Stromal cell of bone marrow (primary cell): ENCODE results near the gene GPX3.
A peak's percentile ranks its signal among the peaks of the same experiment; 100 is the strongest.

ENCODE experiments used
- DNase-seq: peaks from one replicate; pipeline ENCODE4 v3.0.0-alpha.2; 2012; ENCODE audit warnings: low read depth

Gene GPX3, protein sequence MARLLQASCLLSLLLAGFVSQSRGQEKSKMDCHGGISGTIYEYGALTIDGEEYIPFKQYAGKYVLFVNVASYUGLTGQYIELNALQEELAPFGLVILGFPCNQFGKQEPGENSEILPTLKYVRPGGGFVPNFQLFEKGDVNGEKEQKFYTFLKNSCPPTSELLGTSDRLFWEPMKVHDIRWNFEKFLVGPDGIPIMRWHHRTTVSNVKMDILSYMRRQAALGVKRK

GRCh38 chr5:151020304-151021110 lies at the start of gene GPX3:
Gene GPX3 (plus strand): TSS chr5:151020591. CDS start chr5:151020655, 64 bp downstream.
- DNase-seq, result no peak

DNA sequence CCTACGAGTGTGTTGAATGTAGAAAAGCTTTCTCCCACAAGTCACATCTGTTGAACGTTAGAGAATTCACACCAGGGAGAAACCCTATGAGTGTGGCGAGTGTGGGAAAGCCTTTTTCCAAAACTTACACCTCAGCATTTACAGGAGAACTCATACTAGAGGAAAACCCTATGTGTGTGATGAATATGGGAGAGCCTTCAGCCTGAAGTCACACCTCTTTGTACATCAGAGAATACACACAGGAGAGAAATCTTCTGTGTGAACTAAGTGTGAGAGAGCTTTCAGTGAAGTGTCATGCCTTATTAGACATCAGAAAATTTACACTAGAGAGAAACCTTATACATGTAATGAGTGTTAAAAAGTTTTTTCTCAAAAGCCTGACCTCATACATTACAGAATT lies 41.8 kb upstream of the GPX3 start:
- DNase-seq, result no peak

GRCh38 chr5:150987746-150988145 lies 32.6 kb upstream of the GPX3 start:
- DNase-seq, result no peak

GRCh38 chr5:150989695-150990094 lies 30.7 kb upstream of the GPX3 start:
- no peak for DNase-seq

- no peak for DNase-seq
Observed at GRCh38 chr5:150992705-150993104, 27.7 kb upstream of the GPX3 start.

- no peak for DNase-seq
Observed at GRCh38 chr5:150993422-150993821, 27.0 kb upstream of the GPX3 start.

- DNase-seq, result no peak
Observed at GRCh38 chr5:150993826-150994412, 26.5 kb upstream of the GPX3 start.

DNA sequence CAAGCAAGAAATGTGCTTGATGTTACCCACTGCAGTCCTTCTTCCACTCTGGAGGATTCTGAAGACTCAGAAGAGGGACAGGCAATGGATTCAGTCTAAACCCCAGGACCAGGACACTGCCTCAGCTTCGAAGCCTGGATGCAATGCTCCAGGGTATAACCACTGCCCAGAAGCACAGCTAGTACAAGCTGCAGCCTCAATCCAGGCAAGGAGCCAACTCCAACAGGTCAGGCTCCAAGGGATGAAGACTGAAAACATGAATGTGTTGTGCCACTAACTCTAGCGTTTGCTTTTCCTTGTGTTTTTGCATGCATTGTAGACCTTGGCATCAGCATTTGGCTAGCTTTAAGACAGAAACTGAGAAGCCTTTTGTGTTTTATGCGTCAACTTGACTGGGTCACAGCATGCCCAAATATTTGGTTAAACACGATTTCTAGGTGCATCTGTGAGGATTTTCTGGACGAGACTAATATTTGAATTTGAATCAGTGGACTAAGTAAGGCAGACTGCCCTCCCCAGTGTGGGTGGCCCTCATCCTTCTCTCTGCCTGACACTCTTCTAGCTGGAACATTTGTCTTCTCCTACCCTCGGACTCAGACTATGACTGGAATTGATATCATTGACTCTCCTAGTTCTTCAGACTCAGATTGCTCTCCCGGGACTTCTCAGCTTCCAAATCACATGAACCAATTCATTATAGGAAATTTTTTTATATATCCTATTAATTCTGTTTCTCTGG lies 20.5 kb upstream of the GPX3 start:
- peak; percentile 44 for DNase-seq

GRCh38 chr5:151001436-151001835 lies 19.0 kb upstream of the GPX3 start:
- no peak for DNase-seq

DNA sequence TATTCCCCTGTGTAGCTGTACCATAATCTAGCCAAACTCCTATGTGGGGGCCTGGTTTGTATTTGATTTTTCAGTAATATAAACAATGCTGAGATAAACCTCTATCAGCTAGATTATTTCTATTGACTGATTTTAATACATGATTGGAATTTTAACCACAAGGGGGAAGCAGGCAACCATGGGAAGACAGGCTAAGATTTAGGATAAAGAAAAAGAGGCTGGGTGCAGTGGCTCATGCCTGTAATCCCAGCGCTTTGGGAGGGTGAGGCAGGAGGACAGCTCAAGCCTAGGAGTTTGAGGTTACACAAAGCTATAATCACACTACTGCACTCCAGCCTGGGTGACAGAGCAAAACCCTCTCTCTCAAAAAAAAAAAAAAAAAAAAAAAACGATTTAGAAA lies 18.1 kb upstream of the GPX3 start:
- DNase-seq, result peak; percentile 43

DNA sequence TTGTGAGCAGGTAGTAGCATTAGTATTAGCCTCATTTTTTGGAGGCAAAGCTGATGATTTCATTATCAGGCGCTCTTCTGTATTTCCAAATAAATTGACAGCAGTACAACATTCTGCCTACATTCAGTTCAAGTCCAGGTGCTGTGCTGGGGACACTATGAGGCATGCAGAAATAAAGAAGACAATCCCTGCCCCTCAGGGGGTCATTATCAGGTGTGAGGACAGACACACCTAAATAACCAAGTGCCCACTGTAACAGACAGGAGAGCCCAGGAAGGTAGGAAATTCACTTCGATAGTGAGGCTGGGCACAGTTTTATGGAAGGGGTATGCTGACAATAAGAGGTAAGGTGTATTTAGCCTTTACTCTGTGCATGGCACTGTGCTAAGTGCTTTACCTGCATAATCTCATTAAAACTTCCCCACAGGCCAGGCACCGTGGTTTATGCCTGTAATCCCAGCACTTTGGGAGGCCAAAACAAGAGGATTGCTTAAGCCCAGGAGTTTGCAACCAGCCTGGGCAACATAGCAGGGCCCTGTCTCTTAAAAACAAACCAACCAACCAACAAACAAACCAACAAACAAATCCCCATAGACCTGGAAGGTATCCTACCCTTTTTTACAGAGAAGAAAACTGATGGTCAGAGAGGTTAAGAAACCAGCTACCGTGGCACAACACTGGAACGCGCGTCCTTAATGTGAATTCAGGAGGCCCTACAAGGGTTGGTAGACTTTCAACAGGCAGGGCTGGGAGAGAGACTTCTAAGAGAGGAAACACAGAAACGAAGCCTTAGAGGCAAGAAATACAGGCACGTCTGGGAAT lies 17.5 kb upstream of the GPX3 start:
- DNase-seq, result no peak

DNA sequence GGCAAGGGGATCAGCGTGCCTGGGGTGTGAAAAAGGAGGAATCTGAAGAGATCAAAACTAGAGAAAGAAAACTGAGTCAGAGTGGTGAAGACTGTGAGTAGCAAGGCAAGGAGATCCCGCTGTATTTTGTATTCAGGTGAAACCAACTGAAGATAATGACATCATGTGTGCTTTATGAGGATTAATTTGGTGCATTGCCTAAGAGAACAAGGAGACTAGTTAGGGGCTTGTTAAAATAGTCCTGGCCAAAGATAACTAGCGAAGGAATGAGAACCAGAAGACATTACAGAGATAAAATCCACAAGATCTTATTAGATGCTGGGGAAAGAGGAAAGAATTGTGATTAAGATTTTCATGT lies 16.9 kb upstream of the GPX3 start:
- DNase-seq, result no peak

- no peak for DNase-seq
Observed at GRCh38 chr5:151004499-151004898, 15.9 kb upstream of the GPX3 start.

DNA sequence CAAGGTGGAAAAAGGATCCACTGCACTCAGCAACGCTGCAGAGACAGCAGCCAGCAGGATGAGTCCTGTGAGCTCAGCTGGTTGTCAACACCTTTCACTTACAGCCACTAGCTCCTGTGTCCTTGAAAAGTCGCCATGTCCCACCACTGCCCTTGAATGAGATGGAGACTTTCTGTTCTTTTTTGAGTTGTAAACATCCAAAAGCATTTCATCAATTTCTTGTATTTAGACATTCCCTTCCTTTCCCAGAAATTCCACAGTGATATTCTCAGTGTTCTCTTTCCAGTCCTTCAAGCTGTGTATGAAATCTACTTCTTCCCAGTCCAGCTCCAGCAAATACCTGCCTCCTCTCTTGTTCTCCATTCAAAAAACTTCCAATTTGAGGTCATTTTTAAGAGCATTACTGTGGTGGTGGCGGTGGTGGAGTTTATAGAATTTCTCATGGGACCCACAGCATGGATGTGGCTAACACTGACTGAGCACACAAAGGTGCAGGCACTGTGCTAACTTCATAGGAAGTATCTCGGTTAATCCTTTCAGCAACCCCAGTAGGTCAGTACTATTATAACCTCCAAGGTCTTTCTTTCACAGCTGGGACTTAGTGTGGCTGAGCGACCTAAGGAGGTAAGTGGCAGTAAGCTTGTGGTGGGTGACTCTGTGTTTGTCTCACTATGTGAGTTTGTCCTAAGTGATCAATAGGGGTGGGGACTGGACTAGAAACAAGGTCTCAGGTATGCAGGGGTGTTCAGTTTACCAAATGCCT lies 15.0 kb upstream of the GPX3 start:
- no peak for DNase-seq

GRCh38 chr5:151005950-151006576 lies 14.3 kb upstream of the GPX3 start:
- peak; percentile 68 for DNase-seq

DNA sequence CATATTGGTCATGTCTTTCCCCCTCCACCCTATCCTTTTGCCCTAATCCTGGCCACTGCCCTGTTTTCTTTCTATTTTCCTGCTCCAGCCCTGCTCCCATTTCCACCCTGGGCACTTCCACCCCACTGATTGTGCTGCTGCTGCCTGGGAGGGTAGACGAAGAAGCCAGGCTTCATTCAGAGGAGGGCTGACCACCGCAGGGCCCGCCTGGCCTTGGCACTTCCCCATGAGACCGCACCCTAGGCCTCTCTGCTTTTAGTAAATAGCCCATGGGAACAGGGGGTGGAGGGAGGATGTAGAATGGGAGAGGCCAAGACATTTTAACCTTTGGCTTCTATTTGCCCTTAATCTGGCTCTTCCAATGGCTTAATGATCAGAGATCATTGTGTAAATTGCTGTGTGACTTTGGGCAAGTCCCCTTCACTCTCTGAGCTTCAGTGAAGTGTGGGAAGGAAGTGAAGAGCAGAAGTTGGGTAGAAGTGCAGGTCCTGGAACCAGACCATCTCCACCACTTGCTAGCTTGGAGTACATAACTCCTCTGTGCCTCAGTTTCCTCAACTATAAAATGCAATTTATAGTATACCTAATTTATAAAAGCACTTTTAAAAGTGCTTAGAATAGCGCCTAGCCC lies 13.6 kb upstream of the GPX3 start:
- DNase-seq, result no peak

DNA sequence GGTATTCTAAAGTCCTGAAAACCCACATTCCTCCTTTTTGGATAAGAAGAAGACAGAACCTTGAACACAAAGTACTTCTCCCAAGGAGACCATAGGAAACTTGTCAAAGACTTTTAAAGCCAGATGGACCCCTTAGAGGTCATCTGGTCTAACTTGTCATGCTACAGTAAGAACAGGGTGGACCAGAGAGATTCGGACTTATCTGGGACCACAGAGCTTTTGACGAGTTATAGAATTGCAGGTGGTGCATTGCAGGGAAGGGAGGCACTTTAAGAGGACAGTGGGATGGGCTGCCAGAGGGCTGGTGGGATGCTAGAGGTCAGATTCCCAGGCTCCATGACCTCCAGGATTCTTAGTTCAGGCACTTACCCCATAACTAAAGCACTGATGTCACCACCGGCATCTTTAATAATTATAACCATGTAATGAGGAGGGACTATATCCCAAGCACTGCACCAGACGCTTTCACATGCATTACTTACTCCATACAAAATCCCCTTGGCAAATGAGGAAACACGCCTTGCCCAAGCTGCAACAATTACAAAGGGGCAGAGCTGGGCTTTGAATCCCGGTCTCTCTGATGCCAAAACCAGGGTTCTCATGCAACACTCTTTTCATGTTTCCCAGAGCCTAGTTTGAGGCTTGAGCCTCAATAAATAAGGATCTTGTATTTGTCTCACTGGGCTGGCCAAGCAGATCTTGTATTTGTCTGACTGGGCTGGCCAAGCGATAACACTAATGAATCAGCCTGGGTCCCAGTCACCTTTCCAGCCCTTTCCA lies 12.8 kb upstream of the GPX3 start:
- no peak for DNase-seq

GRCh38 chr5:151008210-151008491 lies 12.2 kb upstream of the GPX3 start:
- no peak for DNase-seq

DNA sequence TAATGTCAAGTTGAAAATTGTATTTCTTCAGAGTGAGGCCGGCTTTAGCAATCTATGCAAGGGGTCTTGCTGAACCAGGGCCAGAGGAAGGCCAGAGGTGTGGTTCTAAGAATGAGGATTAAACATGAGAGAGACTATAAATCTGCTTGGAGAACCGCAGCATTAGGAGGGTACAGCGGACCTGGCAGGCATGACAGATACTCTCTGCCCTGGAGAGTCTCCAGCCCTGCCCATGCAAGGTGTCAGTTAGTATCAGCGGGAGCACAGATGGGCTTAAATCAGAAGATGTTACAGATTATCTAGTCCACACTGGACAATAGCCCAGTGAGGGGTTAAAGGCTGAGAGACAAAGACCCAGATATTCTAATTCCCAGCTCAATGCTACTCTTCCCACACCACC lies 11.5 kb upstream of the GPX3 start:
- no peak for DNase-seq

DNA sequence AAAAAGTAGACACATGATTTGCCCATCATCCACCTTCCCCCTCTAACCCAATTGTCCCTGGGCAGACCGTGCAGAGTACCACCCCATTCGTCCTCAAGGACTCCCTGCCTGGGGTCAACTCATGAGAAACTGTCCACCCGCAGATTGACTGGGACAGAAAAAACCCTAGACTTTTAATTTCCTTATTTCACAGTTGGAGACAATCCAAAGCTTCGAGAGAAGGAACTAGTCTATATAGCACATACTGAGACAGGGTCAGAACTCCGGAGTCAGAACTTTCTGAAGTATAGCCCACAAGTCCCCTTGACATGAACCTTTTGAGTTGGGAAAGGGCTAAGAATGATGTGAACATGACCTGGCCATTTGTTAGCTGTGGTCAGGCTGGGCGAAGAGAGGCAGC lies 7.5 kb upstream of the GPX3 start:
- DNase-seq, result no peak
